ENCODE results near the gene WASHC1.
"Not testable (repeated sequence)": the region's sequence is repeated elsewhere in the genome, so short reads cannot be mapped to it uniquely, and the experiment has no call there.

DNA sequence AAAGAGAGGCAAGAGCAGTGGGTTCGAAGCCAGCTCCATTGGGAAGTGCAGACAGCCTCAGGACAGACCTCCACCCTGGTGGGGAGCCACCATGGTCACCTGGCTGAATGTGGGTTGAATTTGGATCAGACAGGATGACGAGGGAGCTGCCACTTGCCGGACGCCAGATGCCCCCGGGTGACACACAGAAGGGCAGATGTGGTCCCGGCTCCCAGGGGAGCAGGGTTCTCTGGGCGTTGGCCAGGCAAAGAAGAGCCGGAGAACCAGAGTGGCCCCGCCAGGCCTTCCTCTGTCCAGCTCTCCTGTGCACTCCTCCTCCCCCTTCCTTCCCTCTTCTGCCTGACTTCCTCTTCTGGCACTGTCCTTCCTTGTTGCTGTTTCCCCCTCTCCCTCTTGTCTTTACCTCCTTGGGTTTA lies 12.0 kb upstream of the WASHC1 start:
- TF ChIP-seq, protein P1, sequence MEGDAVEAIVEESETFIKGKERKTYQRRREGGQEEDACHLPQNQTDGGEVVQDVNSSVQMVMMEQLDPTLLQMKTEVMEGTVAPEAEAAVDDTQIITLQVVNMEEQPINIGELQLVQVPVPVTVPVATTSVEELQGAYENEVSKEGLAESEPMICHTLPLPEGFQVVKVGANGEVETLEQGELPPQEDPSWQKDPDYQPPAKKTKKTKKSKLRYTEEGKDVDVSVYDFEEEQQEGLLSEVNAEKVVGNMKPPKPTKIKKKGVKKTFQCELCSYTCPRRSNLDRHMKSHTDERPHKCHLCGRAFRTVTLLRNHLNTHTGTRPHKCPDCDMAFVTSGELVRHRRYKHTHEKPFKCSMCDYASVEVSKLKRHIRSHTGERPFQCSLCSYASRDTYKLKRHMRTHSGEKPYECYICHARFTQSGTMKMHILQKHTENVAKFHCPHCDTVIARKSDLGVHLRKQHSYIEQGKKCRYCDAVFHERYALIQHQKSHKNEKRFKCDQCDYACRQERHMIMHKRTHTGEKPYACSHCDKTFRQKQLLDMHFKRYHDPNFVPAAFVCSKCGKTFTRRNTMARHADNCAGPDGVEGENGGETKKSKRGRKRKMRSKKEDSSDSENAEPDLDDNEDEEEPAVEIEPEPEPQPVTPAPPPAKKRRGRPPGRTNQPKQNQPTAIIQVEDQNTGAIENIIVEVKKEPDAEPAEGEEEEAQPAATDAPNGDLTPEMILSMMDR (IDR thresholded peaks at IDR 0.05) = not testable (repeated sequence)
- not testable (repeated sequence) for TF ChIP-seq EZH2phosphoT487 (IDR thresholded peaks at IDR 0.05)

Measured in neural progenitor cell (in vitro differentiated cells).